Hepatocyte (in vitro differentiated cells): ENCODE data around the gene TP53I11.

Source experiments
- CTCF ChIP-seq: fragments of 200-600 bp; sonication (generic); IDR thresholded peaks from 2 replicates; pipeline ENCODE4 v1.5.1; 2016; ENCODE audit warnings: antibody characterized with exemption, mild to moderate bottlenecking; ENCODE audit not compliant: poor library complexity
- EZH2phosphoT487 ChIP-seq: fragments of 200-600 bp; sonication (generic); IDR thresholded peaks from one replicate; pipeline ENCODE4 v1.6.1; 2018; ENCODE audit warnings: antibody characterized with exemption, mild to moderate bottlenecking, low read depth, moderate library complexity; ENCODE audit not compliant: unreplicated experiment, severe bottlenecking

GRCh38 chr11:44992774-44993173 lies 42.1 kb upstream of the TP53I11 start:
- no peak for TF ChIP-seq CTCF
- TF ChIP-seq EZH2phosphoT487, result no peak
